Cardiac fibroblast (primary cell): Measurements from ENCODE around the gene CST9.
"Not testable (repeated sequence)": the region's sequence is repeated elsewhere in the genome, so short reads cannot be mapped to it uniquely, and the experiment has no call there.

Experiments
- DNase-seq, 2 donors: peaks; one replicate each; pipeline versions ENCODE4 v3.0.0 to v3.0.0-alpha.2; 2010; ENCODE audit warnings: low read depth in 2 of 2
- H3K4me3 ChIP-seq, 2 donors: replicated peaks in 1 of 2; 1 replicate in 1 of 2; 2 replicates in 1 of 2; pipeline ENCODE4 v1.5.1; 2011; ENCODE audit warnings: low read depth in 2 of 2, low read length in 2 of 2, mild to moderate bottlenecking in 2 of 2, moderate library complexity in 1 of 2
- TF ChIP-seq, protein P1 (sequence below): IDR thresholded peaks from one replicate; pipeline ENCODE4 v1.5.1; 2011; ENCODE audit warnings: low read depth, mild to moderate bottlenecking, low read length, inconsistent platforms

CST9 gene

DNA sequence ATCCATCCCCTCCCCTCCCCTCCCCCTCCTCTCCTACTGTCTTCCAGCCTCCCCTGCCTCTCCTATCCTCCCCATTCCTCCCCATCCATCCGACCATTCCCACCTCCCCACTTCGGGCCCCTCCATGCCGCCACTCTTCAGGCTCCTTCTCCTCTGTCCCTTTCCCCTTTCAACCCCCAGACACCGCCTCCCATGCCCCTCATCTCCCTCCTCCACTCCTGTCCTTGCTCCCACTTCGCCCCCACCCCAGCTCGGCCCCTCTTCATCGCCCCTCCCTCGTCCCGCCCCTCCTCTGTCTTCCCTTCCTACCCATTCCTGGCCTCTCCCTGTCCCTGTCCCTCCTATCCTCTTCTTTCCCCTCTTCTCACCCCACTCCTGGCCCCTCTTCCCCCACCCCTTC, 32.6 kb upstream of the CST9 start:
- TF ChIP-seq, protein P1, sequence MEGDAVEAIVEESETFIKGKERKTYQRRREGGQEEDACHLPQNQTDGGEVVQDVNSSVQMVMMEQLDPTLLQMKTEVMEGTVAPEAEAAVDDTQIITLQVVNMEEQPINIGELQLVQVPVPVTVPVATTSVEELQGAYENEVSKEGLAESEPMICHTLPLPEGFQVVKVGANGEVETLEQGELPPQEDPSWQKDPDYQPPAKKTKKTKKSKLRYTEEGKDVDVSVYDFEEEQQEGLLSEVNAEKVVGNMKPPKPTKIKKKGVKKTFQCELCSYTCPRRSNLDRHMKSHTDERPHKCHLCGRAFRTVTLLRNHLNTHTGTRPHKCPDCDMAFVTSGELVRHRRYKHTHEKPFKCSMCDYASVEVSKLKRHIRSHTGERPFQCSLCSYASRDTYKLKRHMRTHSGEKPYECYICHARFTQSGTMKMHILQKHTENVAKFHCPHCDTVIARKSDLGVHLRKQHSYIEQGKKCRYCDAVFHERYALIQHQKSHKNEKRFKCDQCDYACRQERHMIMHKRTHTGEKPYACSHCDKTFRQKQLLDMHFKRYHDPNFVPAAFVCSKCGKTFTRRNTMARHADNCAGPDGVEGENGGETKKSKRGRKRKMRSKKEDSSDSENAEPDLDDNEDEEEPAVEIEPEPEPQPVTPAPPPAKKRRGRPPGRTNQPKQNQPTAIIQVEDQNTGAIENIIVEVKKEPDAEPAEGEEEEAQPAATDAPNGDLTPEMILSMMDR, result no peak
- DNase-seq, result no peak
- H3K4me3 ChIP-seq, result no peak overlapping the region

DNA sequence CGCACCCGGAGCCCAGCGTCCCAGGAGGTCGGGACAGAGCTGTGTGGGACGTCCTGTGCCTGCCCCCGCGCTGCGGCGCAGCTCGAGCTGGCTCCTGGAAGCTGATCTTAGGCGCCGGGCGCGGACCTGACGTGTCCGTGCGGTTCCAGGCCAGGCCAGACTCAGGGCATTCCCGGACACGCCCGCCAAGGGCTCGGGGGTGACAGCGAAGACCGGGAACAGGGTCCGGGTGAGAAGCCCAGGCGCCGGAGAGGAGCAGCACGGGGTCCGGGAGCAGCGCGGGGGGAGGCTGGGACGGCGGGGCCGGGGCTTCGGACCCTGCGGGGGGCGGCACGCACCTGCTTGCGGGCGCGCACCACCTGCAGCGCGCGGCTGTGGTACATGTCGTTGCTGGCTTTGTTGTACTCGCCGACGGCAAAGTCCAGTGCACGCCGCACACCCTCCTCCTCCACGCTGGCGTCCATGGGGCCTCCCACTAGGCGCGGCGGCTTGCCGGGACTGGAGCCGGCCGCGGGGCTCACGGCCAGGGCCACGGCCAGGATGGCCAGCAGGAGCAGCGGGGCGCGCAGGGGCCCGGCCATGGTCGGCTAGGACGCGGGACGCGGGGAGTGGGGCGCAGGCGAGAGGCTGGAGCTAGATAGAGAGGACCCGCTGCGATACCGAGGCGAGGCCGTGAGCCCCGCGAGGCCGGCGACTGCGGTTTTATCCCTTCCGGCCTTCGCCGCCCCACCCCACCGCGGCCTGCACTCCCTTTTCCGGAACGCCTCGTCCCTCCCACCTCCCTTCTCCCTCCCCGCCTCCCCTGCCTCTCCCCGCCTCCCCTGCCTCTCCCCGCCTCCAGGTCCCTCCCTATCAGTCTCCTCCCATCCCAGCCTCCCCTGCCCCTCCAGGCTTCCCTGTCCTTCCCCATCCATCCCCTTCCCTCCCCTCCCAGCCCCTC, 31.8 kb upstream of the CST9 start, which contains the start of gene CST3:
Gene CST3 (minus strand): TSS at position 674 of the 940 bp plus-strand sequence. CDS start 93 bp downstream, at position 581.
- TF ChIP-seq, protein P1, result no peak
- H3K4me3 ChIP-seq, result peak within 1 kb of the TSS; percentile 75 to 81
- DNase-seq, result peak; percentile 85 to 92

DNA sequence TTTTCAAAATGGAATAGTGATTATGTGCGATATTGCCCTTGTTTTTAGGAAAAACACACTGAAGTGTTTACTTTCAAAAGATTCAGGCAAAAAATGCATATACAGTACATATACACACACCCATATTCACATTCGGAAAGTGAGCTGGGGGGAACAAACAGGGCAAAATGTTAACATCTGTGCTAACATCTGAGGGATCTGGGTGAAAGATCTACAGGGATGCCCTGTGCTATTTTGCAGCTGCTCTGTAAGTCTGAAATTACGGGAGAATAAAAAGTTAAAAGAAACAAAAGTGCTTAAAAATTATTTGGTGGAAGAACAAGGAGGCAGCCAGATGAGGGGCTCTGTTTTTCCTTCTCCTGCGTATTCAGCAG, 31.2 kb upstream of the CST9 start:
- DNase-seq, result peak in 1 of 2 donors; percentile 10
- H3K4me3 ChIP-seq, result peak overlapping the region; percentile 75 to 81
- TF ChIP-seq, protein P1, result no peak

DNA sequence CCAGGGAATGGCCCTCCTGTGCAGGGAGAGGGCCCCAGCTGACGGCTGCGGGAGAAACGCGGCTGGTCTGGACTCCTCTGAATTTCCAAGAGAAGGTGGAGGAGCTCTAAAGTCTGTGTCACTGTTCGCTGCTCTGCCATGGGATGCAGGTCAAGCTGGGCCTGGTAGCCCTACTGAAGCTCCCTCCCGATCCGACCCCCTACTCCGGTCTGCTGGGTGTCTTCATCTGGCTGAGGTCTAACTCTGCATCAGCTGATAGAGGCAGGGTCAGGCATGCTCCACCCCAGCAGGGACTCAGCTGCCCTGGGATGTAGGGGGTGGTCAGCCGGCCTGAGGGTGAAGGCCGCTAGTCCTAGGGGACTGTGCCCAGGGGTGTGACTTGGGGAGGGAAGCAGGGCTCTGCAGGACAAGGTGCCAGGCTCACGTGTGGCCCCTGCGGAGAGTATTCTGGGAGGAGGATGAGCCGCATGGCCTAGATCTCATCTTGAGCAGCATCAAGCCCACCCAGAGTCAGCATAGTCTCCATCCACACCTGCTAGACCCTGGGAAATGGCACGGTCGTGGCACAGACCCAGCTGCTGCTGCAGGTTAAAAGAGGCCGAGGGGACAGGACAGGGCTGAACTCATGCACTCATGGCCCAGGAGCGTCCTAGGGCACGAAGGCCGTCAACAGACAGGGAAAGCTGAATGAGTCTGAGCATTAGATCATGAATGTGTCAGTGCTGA, 30.6 kb upstream of the CST9 start:
- TF ChIP-seq, protein P1, result no peak
- H3K4me3 ChIP-seq, result peak overlapping the region; percentile 75 to 81
- DNase-seq, result peak in 1 of 2 donors; percentile 23

DNA sequence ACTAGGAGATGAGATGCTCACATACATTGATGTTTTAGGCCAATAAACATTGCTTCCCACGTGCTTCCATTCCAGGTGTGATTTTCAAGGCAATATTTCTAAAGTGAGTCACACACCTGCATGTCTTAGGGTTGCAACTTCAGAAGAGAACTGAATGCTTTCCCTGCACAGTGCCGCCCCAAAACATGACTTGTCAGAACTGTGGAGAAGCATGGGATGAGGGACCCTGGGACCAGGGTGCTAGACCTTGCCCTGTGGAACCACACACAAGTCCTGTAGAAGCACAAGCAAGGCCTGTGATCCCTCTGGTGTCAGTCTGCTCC, 30.0 kb upstream of the CST9 start:
- peak overlapping the region; percentile 75 to 81 for H3K4me3 ChIP-seq
- not testable (repeated sequence) for DNase-seq

DNA sequence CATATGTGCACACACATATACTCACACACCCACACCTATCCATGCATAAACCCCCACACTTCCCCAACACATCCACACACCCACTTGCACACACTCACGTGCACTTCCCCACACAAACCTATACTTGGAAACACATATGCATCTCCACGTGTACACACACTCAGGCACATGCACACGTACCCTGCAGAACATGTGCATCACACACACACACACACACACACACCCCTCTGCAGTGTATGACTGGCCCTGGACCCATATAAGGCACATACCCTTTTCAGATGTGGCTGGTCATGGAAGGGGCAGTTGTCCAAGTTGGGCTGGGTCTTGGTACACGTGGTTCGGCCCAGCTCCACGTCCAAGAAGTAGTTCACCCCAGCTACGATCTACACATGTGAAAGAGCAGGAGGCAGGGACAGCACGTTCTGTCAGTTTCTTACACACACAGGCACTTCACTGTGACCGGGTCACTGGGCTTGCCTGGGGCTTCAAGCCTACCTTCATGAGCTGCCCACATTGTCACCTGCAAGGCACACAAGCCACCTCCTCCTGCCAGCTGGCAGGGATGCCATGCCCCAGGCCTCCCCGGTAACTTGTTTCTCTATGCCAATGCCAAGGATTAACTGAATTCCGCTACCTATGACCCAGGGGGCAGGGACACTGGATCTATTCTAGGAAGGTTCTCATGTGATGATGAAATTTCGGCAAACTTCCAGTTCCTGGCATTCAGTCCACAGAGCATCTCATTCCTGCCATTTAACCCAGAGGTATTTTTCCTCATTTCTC, 29.5 kb upstream of the CST9 start:
- TF ChIP-seq, protein P1, result no peak
- no peak overlapping the region for H3K4me3 ChIP-seq
- DNase-seq, result no peak
